Retina (tissue), 1 donor: Measurements from ENCODE around the gene MT1F.
"Not testable (repeated sequence)": the region's sequence is repeated elsewhere in the genome, so short reads cannot be mapped to it uniquely, and the experiment has no call there.

Experiments used
- DNase-seq: peaks from one replicate; pipeline ENCODE4 v3.0.0-alpha.2; 2016

Gene MT1F

GRCh38 chr16:56645838-56646237 lies 11.9 kb upstream of the MT1F start:
- no peak for DNase-seq

- DNase-seq, result no peak
Observed at GRCh38 chr16:56647641-56648431, 9.9 kb upstream of the MT1F start.

GRCh38 chr16:56649271-56649670 lies 8.5 kb upstream of the MT1F start:
- no peak for DNase-seq

GRCh38 chr16:56649820-56650219 lies 7.9 kb upstream of the MT1F start:
- no peak for DNase-seq

GRCh38 chr16:56651586-56651985 lies 6.2 kb upstream of the MT1F start, which contains the start of gene MT1B:
MT1B (plus strand) TSS chr16:56651886; CDS start chr16:56651954, 68 bp downstream.
- DNase-seq, result no peak

GRCh38 chr16:56652600-56652999 lies 5.2 kb upstream of the MT1F start:
- no peak for DNase-seq

- no peak for DNase-seq
Observed at GRCh38 chr16:56653218-56653617, 4.5 kb upstream of the MT1F start.

GRCh38 chr16:56658327-56658875 lies 642 bp downstream of the MT1F start:
- DNase-seq, result no peak

GRCh38 chr16:56662357-56663354 lies 4.9 kb downstream of the MT1F start:
- peak; percentile 63 for DNase-seq

- DNase-seq, result no peak
Observed at GRCh38 chr16:56664506-56664905, 6.7 kb downstream of the MT1F start.

- not testable (repeated sequence) for DNase-seq
Observed at GRCh38 chr16:56665286-56666261, 7.8 kb downstream of the MT1F start.

GRCh38 chr16:56667581-56668571 lies 10.1 kb downstream of the MT1F start, which contains the start of gene MT1G:
MT1G (minus strand) TSS chr16:56668065; CDS start chr16:56667993, 72 bp downstream.
- no peak for DNase-seq

GRCh38 chr16:56669005-56669839 lies 11.5 kb downstream of the MT1F start, which contains the start of gene MT1H:
MT1H (plus strand) TSS chr16:56669814; CDS start chr16:56669885, 71 bp downstream.
- no peak for DNase-seq

- DNase-seq, result no peak
Observed at GRCh38 chr16:56669840-56670619, 12.3 kb downstream of the MT1F start.

GRCh38 chr16:56670620-56670934 lies 12.8 kb downstream of the MT1F start:
- DNase-seq, result no peak

GRCh38 chr16:56671691-56672090 lies 13.9 kb downstream of the MT1F start:
- DNase-seq, result not testable (repeated sequence)

GRCh38 chr16:56672171-56672570 lies 14.4 kb downstream of the MT1F start:
- not testable (repeated sequence) for DNase-seq

- DNase-seq, result no peak
Observed at GRCh38 chr16:56672761-56673536, 15.2 kb downstream of the MT1F start.
